ENCODE data around the gene OR2K2.
"Not testable (repeated sequence)": the region's sequence is repeated elsewhere in the genome, so short reads cannot be mapped to it uniquely, and the experiment has no call there.

Gene OR2K2

GRCh38 chr9:111297066-111297824, 32.8 kb downstream of the OR2K2 start:
- no peak for DNase-seq

GRCh38 chr9:111294691-111295451, 35.2 kb downstream of the OR2K2 start:
- DNase-seq = no peak

GRCh38 chr9:111287127-111287526, 42.9 kb downstream of the OR2K2 start:
- DNase-seq = no peak

GRCh38 chr9:111284703-111285102, 45.3 kb downstream of the OR2K2 start:
- no peak for DNase-seq

- no peak for DNase-seq
These were observed 47.2 kb downstream of the OR2K2 start for GRCh38 chr9:111282845-111283244.

- not testable (repeated sequence) for DNase-seq
These were observed 49.2 kb downstream of the OR2K2 start for GRCh38 chr9:111280795-111281194.

All from NCI-H69 (cell line).